Fibroblast of villous mesenchyme (primary cell): ENCODE measurements around the gene SLC44A2. TPM values are rescaled to one million over a fixed set of nuclear protein-coding genes. Genes with fewer than 3 reads are reported as not detected.

Source experiments
- DNase-seq: peaks from one replicate; pipeline ENCODE4 v3.0.0-alpha.2; 2010; ENCODE audit warnings: low read depth
- H3K4me3 ChIP-seq: 2 replicates; pipeline ENCODE4 v1.5.1; 2011; ENCODE audit warnings: low read depth, mild to moderate bottlenecking, low read length
- CTCF ChIP-seq: IDR thresholded peaks from 2 replicates; pipeline ENCODE4 v1.5.1; 2012; ENCODE audit warnings: low read depth, mild to moderate bottlenecking, low read length; ENCODE audit not compliant: insufficient read depth
- total RNA-seq: library from RNA; depleted of rRNA; stranded (reverse); fragments of >200 nt; gene quantifications from 2 replicates; pipeline ENCODE4 v1.2.3, GENCODE V29; 2012

SLC44A2 gene
- total RNA-seq, 1 donor: 88.5 TPM

DNA sequence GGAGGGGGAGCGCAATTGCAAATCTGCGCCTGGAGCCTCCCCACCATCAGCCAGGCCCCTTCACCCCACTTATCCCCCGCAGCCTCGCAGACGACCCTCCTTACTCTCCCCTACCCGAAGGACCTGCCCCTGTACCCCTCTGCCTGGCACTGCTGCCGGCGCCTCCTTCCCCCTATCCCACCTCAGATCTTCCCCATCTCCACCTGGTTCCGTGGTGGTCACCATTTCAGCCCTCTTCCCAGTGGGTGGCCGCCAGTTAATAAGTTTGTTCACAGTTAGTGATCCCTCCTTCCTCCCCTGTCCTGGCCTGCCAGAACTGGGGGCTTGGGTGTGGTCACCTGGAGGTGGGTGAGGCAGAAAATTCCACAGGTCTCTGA lies 397 bp downstream of the SLC44A2 start:
- TF ChIP-seq CTCF: no peak
- H3K4me3 ChIP-seq: peak overlapping the region; percentile 61
- DNase-seq: no peak

DNA sequence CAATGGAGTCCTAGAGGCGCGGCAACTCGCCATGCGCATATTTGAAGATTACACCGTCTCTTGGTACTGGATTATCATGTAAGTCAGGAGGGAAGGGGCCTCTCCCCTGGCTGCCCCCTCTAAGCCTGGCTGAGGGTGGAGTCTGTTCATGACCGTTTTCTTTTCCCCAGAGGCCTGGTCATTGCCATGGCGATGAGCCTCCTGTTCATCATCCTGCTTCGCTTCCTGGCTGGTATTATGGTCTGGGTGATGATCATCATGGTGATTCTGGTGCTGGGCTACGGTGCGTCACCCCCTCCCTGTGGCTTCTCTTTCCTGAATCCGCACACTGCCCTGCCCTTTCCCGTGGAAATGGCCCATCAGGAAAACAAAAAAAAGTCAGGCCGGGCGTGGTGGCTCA lies 6.5 kb downstream of the SLC44A2 start:
- DNase-seq: no peak
- H3K4me3 ChIP-seq: no peak overlapping the region
- no peak for TF ChIP-seq CTCF

DNA sequence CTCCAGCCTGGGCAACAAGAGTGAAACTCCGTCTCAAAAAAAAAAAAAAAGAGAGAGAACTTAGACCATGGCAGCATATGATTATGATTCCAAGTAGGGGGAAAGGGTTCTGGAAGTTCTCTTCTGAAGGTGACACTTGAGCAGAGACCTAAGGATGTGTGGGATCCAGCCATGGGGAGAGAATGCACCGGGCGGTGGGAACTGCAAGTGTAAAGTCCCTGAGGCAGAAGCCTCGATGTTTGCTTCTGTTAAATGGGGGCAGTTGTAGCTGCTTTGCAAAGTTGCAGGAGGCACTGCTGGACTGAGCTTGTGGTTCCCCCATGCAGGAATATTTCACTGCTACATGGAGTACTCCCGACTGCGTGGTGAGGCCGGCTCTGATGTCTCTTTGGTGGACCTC lies 9.1 kb downstream of the SLC44A2 start:
- DNase-seq: no peak
- no peak overlapping the region for H3K4me3 ChIP-seq
- no peak for TF ChIP-seq CTCF

DNA sequence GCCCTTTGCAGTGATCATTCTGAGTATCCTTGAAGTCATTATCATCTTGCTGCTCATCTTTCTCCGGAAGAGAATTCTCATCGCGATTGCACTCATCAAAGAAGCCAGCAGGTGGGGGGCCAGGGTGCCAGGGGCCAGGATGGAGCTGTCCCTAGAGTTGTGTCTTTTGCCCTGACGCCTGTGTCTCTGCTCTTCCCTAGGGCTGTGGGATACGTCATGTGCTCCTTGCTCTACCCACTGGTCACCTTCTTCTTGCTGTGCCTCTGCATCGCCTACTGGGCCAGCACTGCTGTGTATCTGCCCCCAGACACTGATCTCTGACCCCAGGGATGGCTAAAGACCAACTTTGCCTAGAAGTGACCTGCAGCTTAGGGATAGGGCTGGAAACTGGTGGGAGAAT lies 9.6 kb downstream of the SLC44A2 start:
- no peak for DNase-seq
- no peak for TF ChIP-seq CTCF
- no peak overlapping the region for H3K4me3 ChIP-seq

DNA sequence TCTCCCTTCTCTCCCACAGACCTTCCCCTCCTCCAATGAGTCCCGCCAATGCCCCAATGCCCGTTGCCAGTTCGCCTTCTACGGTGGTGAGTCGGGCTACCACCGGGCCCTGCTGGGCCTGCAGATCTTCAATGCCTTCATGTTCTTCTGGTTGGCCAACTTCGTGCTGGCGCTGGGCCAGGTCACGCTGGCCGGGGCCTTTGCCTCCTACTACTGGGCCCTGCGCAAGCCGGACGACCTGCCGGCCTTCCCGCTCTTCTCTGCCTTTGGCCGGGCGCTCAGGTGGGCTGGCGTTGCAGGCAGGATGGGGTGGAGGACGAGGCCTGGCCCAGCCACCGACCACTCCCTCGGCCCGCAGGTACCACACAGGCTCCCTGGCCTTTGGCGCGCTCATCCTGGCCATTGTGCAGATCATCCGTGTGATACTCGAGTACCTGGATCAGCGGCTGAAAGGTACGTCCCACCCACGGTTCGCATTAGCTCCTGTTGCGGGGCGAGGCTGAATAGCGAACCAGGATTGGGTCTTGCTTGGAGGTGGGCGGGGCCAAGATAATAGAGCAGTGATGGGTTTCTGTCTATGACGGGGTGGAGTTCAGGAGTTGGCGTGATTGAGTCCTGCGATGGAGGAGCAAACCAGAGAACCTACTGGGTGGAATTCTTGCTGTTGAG lies 11.1 kb downstream of the SLC44A2 start:
- no peak for DNase-seq
- no peak for TF ChIP-seq CTCF
- no peak overlapping the region for H3K4me3 ChIP-seq

DNA sequence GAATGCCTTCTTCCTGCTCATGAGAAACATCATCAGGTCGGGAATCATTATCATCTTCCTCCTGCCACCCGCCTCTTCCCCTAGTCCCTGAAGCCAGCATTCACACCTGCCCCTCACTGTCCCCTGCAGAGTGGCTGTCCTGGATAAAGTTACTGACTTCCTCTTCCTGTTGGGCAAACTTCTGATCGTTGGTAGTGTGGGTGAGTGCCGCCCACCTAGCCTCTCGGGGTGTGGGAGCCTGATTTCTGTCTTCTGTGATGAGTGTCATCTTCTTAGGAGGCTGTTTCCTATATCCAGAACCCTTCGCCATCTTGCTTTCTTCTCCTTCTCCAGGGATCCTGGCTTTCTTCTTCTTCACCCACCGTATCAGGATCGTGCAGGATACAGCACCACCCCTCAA lies 12.5 kb downstream of the SLC44A2 start:
- no peak overlapping the region for H3K4me3 ChIP-seq
- DNase-seq: no peak
- TF ChIP-seq CTCF: no peak

DNA sequence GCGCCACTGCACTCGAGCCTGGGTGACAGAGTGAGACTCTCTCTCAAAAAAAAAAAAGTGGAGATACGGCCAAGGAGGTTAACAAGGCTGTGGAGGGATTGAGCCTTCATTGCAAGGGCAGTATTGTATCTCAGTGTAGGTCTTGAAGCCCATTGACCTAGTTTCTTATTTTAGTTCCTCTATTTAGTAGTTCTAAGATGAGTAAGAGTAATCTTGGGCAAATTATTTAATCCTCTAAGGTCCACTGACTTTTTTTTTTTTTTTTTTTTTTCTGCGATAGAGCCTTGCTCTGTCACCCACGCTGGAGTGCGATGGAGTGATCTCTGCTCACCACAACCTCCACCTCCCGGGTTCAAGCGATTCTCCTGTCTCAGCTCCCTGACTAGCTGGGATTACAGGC lies 14.5 kb downstream of the SLC44A2 start:
- no peak for DNase-seq
- no peak for TF ChIP-seq CTCF
- no peak overlapping the region for H3K4me3 ChIP-seq
